Ovary (tissue), 9 donors: ENCODE data around the gene ADGRV1. TPM values are rescaled to one million over a fixed set of nuclear protein-coding genes. Genes with fewer than 3 reads are reported as not detected.

Experiments used
- DNase-seq, 5 donors: peaks; one replicate each; pipeline ENCODE4 v3.0.0-alpha.2; 2019 to 2020
- H3K27ac ChIP-seq, 2 donors: fragments of 200-600 bp; one replicate each; pipeline versions ENCODE4 v1.5.1 to v1.8.0; 2019 to 2022
- H3K27me3 ChIP-seq: fragments of 200-600 bp; one replicate; pipeline ENCODE4 v1.8.0; 2022
- H3K36me3 ChIP-seq: fragments of 200-600 bp; sonication (generic); one replicate; pipeline ENCODE4 v1.5.1; 2019
- H3K4me1 ChIP-seq: one replicate; pipeline ENCODE4 v1.8.1; 2013; ENCODE audit warnings: mild to moderate bottlenecking, moderate library complexity; ENCODE audit not compliant: insufficient read depth
- H3K4me3 ChIP-seq: fragments of 200-600 bp; sonication (generic); one replicate; pipeline ENCODE4 v1.5.1; 2017
- H3K9me3 ChIP-seq, 2 donors: fragments of 200-600 bp in 1 of 2; sonication (generic) in 1 of 2; one replicate each; pipeline versions ENCODE4 v1.5.1 to v1.8.1; 2013 to 2019; ENCODE audit warnings: mild to moderate bottlenecking in 1 of 2, moderate library complexity in 1 of 2
- CTCF ChIP-seq, 3 donors: fragments of 450-650 bp in 2 of 3; fragments of 200-600 bp in 1 of 3; IDR thresholded peaks; one replicate each; pipeline versions ENCODE4 v1.5.1 to v1.8.0; 2016 to 2022; ENCODE audit warnings: antibody characterized with exemption in 3 of 3, mild to moderate bottlenecking in 1 of 3
- EP300 ChIP-seq: sonication (generic); formaldehyde crosslinking; IDR thresholded peaks from one replicate; pipeline ENCODE4 v1.6.1; 2017; ENCODE audit warnings: antibody characterized with exemption
- POLR2A ChIP-seq: fragments of 450-650 bp; IDR thresholded peaks from one replicate; pipeline ENCODE4 v1.6.1; 2017; ENCODE audit warnings: antibody characterized with exemption, mild to moderate bottlenecking, moderate library complexity
- WGBS, 3 donors: extraction: QIAGEN DNeasy Blood & Tissue Kit in 1 of 3; methylation state at CpG; one replicate each; pipeline versions ENCODE4 v1.1.5 to v1.1.7; 2013 to 2017; 5-methylcytosine and 5-hydroxymethylcytosine counted together
- intact Hi-C, 4 donors: fragments of 100-400 bp; cut with DNase I; formaldehyde crosslinking; loops; one replicate each; pipeline versions ENCODE4 v1.11.0 to v1.15.1; 2022 to 2023
- polyA plus RNA-seq, 2 donors: library from polyadenylated mRNA; stranded (reverse); fragments of 200-250 nt in 1 of 2; fragments of 350-450 nt in 1 of 2; fragmentation: Illumina TruSeq in 1 of 2; extraction: RNeasy Lipid Tissue Mini Kit (QIAGEN cat#74804) in 1 of 2; gene quantifications; one replicate each; pipeline ENCODE4 v1.2.3, GENCODE V29; 2013 to 2014
- total RNA-seq, 7 donors: library from RNA; depleted of rRNA in 2 of 7; stranded (reverse); fragments of >200 nt in 2 of 7; fragmentation: NEBNext Ultra II Directional in 3 of 7; extraction: Animal tissue kit (Norgen Biotek cat#: 25700) in 3 of 7; gene quantifications; one replicate each; pipeline versions ENCODE4 v1.1.0 to v1.2.4, GENCODE V29; 2016 to 2023
- donor health status: DM: no; HTN: no; CAD: no; lungs with moderate emphysema.
- donor health status: DM: no; HTN: no; CAD: no.
- donor health status: Bipolar disorder and iron deficiency.
- donor health status: DM: yes; HTN: yes; CAD: no.
- donor health status: DM: no; HTN: no; CAD: no.
- donor health status: DM: yes; HTN: yes; CAD: no.

Gene ADGRV1
- total and polyA plus RNA-seq, 9 donors: 0.21 to 2.7 (median 1.1) TPM

- no peak overlapping the region for H3K4me3 ChIP-seq
- H3K27ac ChIP-seq: no peak overlapping the region
- no peaks in the 10 kb centered on the region for H3K27me3 ChIP-seq
- WGBS, 3 donors: 85 to 87% (median 85%) methylated on average over 4 of the region's 4 CpGs
- intact Hi-C loops: no loop called here
- H3K4me1 ChIP-seq: no peaks in the 10 kb centered on the region
- no peaks in the 10 kb centered on the region for H3K36me3 ChIP-seq
- no peak for TF ChIP-seq EP300
- TF ChIP-seq POLR2A: no peak
- no peak for TF ChIP-seq CTCF (IDR thresholded peaks at IDR 0.05)
- no peaks in the 10 kb centered on the region for H3K9me3 ChIP-seq
- DNase-seq: no peak
Measured at GRCh38 chr5:91183743-91184142, 625.1 kb downstream of the ADGRV1 start.

- no peaks in the 10 kb centered on the region for H3K9me3 ChIP-seq
- DNase-seq: no peak
- H3K27me3 ChIP-seq: no peaks in the 10 kb centered on the region
- no peak overlapping the region for H3K4me3 ChIP-seq
- TF ChIP-seq POLR2A (no peak), CTCF (IDR thresholded peaks at IDR 0.05) (no peak), EP300 (no peak)
- H3K4me1 ChIP-seq: no peaks in the 10 kb centered on the region
- no peaks in the 10 kb centered on the region for H3K36me3 ChIP-seq
- no peak overlapping the region for H3K27ac ChIP-seq
- 85 to 93% (median 89%) methylated on average over 5 of the region's 5 CpGs for WGBS, 3 donors
- intact Hi-C loops: no loop called here
Measured at GRCh38 chr5:91186101-91186500, 627.5 kb downstream of the ADGRV1 start.

GRCh38 chr5:91187032-91187431 is 628.4 kb downstream of the ADGRV1 start:
- Histone ChIP-seq H3K4me3 (no peak overlapping the region), H3K4me1 (no peaks in the 10 kb centered on the region), H3K27me3 (no peaks in the 10 kb centered on the region), H3K36me3 (no peaks in the 10 kb centered on the region), H3K27ac (no peak overlapping the region), H3K9me3 (no peaks in the 10 kb centered on the region)
- WGBS, 3 donors: 95 to 98% (median 98%) methylated on average over 3 of the region's 3 CpGs
- no peak for DNase-seq
- intact Hi-C loops: no loop called here
- TF ChIP-seq EP300 (no peak), CTCF (IDR thresholded peaks at IDR 0.05) (no peak), POLR2A (no peak)

- intact Hi-C loops: no loop called here
- Histone ChIP-seq H3K4me3 (no peak overlapping the region), H3K27ac (no peak overlapping the region), H3K27me3 (no peaks in the 10 kb centered on the region), H3K4me1 (no peaks in the 10 kb centered on the region), H3K36me3 (no peaks in the 10 kb centered on the region), H3K9me3 (no peaks in the 10 kb centered on the region)
- DNase-seq: no peak
- WGBS, 3 donors: 98 to 100% (median 98%) methylated on average over 1 of the region's 1 CpG
- TF ChIP-seq EP300: no peak
- TF ChIP-seq POLR2A: no peak
Measured at GRCh38 chr5:91188755-91189154, 630.2 kb downstream of the ADGRV1 start.

GRCh38 chr5:91189480-91190313 is 631.1 kb downstream of the ADGRV1 start:
- peak; percentile 50 to 78 (median 62) for DNase-seq
- no peaks in the 10 kb centered on the region for H3K36me3 ChIP-seq
- peak overlapping the region; percentile 1 for H3K4me3 ChIP-seq
- H3K4me1 ChIP-seq: no peaks in the 10 kb centered on the region
- no peaks in the 10 kb centered on the region for H3K9me3 ChIP-seq
- intact Hi-C loops: no loop called here
- 10 to 14% (median 12%) methylated on average over 8 of the region's 8 CpGs for WGBS, 3 donors
- H3K27me3 ChIP-seq: no peaks in the 10 kb centered on the region
- no peak for TF ChIP-seq POLR2A
- TF ChIP-seq CTCF (IDR thresholded peaks at IDR 0.05): no peak
- TF ChIP-seq EP300: no peak
- H3K27ac ChIP-seq: peak overlapping the region; percentile 3 to 67
